ENCODE results near the gene GLIPR1L1.

Gene GLIPR1L1

GRCh38 chr12:75378354-75378753, 43.9 kb downstream of the GLIPR1L1 start:
- TF ChIP-seq POLR2A (IDR thresholded peaks at IDR 0.05; ENCODE audit: low read length), result no peak
- TF ChIP-seq GATA1 (IDR thresholded peaks at IDR 0.05; ENCODE audit: low read depth, low read length), result no peak
- no peak for DNase-seq

- no peak for DNase-seq
- TF ChIP-seq POLR2A (IDR thresholded peaks at IDR 0.05; ENCODE audit: low read length) (no peak), GATA1 (IDR thresholded peaks at IDR 0.05; ENCODE audit: low read depth, low read length) (no peak)
Observed at GRCh38 chr12:75389061-75389460, 54.6 kb downstream of the GLIPR1L1 start.

GRCh38 chr12:75389706-75390105, 55.2 kb downstream of the GLIPR1L1 start:
- DNase-seq, result no peak
- TF ChIP-seq GATA1 (IDR thresholded peaks at IDR 0.05; ENCODE audit: low read depth, low read length), result no peak
- no peak for TF ChIP-seq POLR2A (IDR thresholded peaks at IDR 0.05; ENCODE audit: low read length)

GRCh38 chr12:75390156-75390898, 55.9 kb downstream of the GLIPR1L1 start:
- no peak for DNase-seq
- TF ChIP-seq GATA1 (IDR thresholded peaks at IDR 0.05; ENCODE audit: low read depth, low read length) (no peak), POLR2A (IDR thresholded peaks at IDR 0.05; ENCODE audit: low read length) (no peak)

GRCh38 chr12:75390899-75391538, 56.5 kb downstream of the GLIPR1L1 start, which contains the start of gene GLIPR1L2:
TSS of gene GLIPR1L2 (plus strand) at chr12:75391089. CDS start at chr12:75391117, 28 bp downstream.
- DNase-seq, result peak; percentile 92
- TF ChIP-seq GATA1 (IDR thresholded peaks at IDR 0.05; ENCODE audit: low read depth, low read length), result no peak
- peak; percentile 72 for TF ChIP-seq POLR2A (IDR thresholded peaks at IDR 0.05; ENCODE audit: low read length)

- no peak for TF ChIP-seq POLR2A (IDR thresholded peaks at IDR 0.05; ENCODE audit: low read length)
- TF ChIP-seq GATA1 (IDR thresholded peaks at IDR 0.05; ENCODE audit: low read depth, low read length), result no peak
- DNase-seq, result no peak
Observed at GRCh38 chr12:75404231-75404630, 69.8 kb downstream of the GLIPR1L1 start.

GRCh38 chr12:75407683-75408082, 73.2 kb downstream of the GLIPR1L1 start:
- DNase-seq, result no peak
- no peak for TF ChIP-seq GATA1 (IDR thresholded peaks at IDR 0.05; ENCODE audit: low read depth, low read length)
- TF ChIP-seq POLR2A (IDR thresholded peaks at IDR 0.05; ENCODE audit: low read length), result no peak

GRCh38 chr12:75409830-75410229, 75.4 kb downstream of the GLIPR1L1 start:
- TF ChIP-seq GATA1 (IDR thresholded peaks at IDR 0.05; ENCODE audit: low read depth, low read length) (no peak), POLR2A (IDR thresholded peaks at IDR 0.05; ENCODE audit: low read length) (no peak)
- DNase-seq, result no peak

GRCh38 chr12:75414671-75415070, 80.2 kb downstream of the GLIPR1L1 start:
- no peak for TF ChIP-seq GATA1 (IDR thresholded peaks at IDR 0.05; ENCODE audit: low read depth, low read length)
- TF ChIP-seq POLR2A (IDR thresholded peaks at IDR 0.05; ENCODE audit: low read length), result no peak
- no peak for DNase-seq

- TF ChIP-seq GATA1 (IDR thresholded peaks at IDR 0.05; ENCODE audit: low read depth, low read length), result no peak
- no peak for TF ChIP-seq POLR2A (IDR thresholded peaks at IDR 0.05; ENCODE audit: low read length)
- DNase-seq, result no peak
Observed at GRCh38 chr12:75419841-75420240, 85.4 kb downstream of the GLIPR1L1 start.

All from erythroblast (primary cell).